WERI-Rb-1 (cell line): ENCODE data around the gene SYT9.

Source experiments
- DNase-seq: peaks from one replicate; pipeline ENCODE4 v3.0.0-alpha.2; 2020
- H3K27ac ChIP-seq: fragments of 250-450 bp; sonication (Bioruptor Pico); 2 replicates; pipeline ENCODE4 v1.5.1; 2020; ENCODE audit warnings: mild to moderate bottlenecking, moderate library complexity
- H3K27me3 ChIP-seq: fragments of 250-450 bp; sonication (Bioruptor Pico); 2 replicates; pipeline ENCODE4 v1.5.1; 2021; ENCODE audit warnings: mild to moderate bottlenecking, low read depth, moderate library complexity; ENCODE audit not compliant: insufficient read depth, severe bottlenecking
- H3K36me3 ChIP-seq: fragments of 250-450 bp; sonication (Bioruptor Pico); 2 replicates; pipeline ENCODE4 v1.5.1; 2020; ENCODE audit warnings: mild to moderate bottlenecking, moderate library complexity
- H3K4me3 ChIP-seq: 2 replicates; pipeline ENCODE4 v1.5.1; 2011; ENCODE audit warnings: low read depth, mild to moderate bottlenecking, control low read depth, low read length
- H3K9me3 ChIP-seq: fragments of 250-450 bp; sonication (Bioruptor Pico); 2 replicates; pipeline ENCODE4 v1.5.1; 2021; ENCODE audit warnings: mild to moderate bottlenecking, moderate library complexity; ENCODE audit not compliant: severe bottlenecking
- TF ChIP-seq, protein P1 (sequence below): IDR thresholded peaks from 2 replicates; pipeline ENCODE4 v1.5.1; 2011; ENCODE audit warnings: low read depth, mild to moderate bottlenecking, control low read depth, inconsistent platforms, low read length

SYT9 gene

DNA sequence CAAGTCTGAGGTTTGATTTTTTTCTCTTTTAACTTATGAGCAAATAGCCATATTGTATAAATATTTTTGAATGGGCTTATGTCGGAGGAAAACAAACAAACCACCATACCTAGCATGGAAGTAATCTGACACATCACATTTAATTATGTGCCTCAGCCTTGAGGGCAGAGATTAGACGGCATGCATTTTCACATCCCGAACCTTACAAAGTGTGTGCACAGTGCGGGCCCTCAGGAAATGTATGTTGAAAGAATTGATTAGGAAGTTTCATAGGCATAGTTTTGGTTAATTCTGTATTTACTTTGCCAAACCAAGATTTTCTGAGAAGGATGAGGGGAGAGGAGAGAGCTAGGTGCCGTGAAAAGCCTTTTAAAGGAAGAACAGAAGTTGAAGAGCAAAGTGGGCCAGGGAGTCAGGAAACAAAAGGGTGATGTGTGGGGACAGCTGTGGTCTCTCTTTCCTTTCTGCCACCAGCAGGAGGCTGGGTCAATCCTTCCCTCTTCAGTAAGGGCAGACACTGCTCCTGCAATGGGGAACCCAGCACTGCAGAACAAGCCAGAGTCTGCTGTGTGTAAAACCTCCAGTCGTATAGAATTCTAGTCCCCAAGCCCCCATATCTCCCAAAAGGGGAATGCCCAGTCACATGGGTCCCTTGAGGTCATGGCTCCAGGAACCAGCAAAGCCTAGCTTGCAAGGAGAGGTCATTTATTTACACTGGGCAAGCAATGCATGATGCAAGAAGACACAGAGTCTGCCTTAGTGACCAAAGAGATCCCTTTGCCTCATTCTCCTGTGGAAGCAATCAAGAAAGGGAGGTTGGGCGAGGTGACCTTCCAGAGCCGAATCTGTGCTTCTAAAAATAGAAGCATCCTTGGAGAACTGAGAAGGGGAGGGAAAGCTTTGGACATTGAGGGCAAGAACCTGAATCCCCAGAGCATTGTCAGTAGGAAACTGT is 162.5 kb downstream of the SYT9 start:
- H3K4me3 ChIP-seq, result no peak overlapping the region
- no peaks in the 10 kb centered on the region for H3K9me3 ChIP-seq
- H3K27ac ChIP-seq, result no peak overlapping the region
- H3K36me3 ChIP-seq, result no peaks in the 10 kb centered on the region
- TF ChIP-seq, protein P1, sequence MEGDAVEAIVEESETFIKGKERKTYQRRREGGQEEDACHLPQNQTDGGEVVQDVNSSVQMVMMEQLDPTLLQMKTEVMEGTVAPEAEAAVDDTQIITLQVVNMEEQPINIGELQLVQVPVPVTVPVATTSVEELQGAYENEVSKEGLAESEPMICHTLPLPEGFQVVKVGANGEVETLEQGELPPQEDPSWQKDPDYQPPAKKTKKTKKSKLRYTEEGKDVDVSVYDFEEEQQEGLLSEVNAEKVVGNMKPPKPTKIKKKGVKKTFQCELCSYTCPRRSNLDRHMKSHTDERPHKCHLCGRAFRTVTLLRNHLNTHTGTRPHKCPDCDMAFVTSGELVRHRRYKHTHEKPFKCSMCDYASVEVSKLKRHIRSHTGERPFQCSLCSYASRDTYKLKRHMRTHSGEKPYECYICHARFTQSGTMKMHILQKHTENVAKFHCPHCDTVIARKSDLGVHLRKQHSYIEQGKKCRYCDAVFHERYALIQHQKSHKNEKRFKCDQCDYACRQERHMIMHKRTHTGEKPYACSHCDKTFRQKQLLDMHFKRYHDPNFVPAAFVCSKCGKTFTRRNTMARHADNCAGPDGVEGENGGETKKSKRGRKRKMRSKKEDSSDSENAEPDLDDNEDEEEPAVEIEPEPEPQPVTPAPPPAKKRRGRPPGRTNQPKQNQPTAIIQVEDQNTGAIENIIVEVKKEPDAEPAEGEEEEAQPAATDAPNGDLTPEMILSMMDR, result no peak
- peaks cover 53% of the 10 kb centered on the region for H3K27me3 ChIP-seq
- DNase-seq, result no peak

DNA sequence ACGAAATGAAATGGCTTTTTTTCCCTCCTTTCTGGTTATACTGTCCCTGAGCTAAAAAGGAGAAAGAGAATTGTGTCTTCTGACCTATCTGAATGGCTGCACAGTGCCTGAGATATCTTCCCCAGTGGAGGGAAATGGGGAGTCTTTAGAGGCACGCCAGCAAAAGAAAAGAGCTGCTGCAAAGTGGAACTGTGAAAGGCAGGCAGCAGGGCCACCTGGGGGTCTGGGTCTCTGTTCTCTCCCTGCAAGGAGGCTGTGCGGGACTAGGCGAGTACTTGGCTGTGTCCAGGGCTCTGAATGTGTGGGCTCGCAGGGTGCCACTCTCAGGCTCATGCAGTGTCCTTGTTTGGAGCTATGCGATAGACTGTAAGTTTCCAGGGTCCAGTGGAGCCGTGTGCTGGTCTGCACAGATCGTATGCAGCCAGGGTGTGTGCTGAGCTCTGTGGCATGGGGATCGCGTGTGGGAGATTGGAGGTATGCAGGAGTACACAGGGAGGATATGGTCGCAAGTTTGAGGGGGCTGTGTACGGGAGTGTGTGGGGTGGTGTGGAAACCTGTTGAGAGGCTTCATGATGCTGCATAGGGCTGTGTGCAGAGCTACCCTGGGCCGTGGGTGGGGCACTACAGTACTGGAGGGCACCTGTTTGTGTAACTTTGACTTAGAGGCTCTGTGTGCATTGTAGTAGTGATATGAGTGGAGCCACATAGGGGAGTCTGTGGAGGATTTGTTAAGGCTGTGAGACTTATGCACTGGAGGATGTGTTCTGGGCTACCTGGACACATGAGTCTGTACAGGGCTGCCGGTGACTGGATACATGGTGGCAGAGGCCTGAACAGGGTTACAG is 163.5 kb downstream of the SYT9 start:
- TF ChIP-seq, protein P1, result no peak
- Histone ChIP-seq H3K9me3 (no peaks in the 10 kb centered on the region), H3K27me3 (peaks cover 51% of the 10 kb centered on the region), H3K4me3 (no peak overlapping the region), H3K27ac (no peak overlapping the region), H3K36me3 (no peaks in the 10 kb centered on the region)
- DNase-seq, result no peak

DNA sequence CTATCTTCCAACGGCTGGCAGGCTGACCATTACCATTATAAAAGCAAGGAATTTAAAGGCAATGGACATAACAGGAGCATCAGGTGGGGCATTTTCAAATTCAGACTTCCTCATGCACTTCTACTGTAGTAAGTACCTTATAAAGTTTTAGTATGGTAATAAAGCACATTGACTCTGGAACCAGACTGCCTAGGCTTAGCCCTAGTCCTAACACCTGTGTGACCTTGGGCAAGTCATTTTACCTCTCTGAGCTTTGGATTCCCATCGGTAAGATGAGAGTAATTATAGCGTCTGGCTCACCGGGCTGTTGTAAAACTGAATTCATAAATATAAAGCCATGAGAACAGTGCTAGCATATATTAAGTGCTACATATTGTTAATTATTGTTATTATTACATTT is 164.4 kb downstream of the SYT9 start:
- Histone ChIP-seq H3K27me3 (peaks cover 52% of the 10 kb centered on the region), H3K27ac (no peak overlapping the region), H3K4me3 (no peak overlapping the region), H3K9me3 (no peaks in the 10 kb centered on the region), H3K36me3 (no peaks in the 10 kb centered on the region)
- no peak for DNase-seq
- TF ChIP-seq, protein P1, result no peak

- DNase-seq, result no peak
These were observed 165.6 kb downstream of the SYT9 start for GRCh38 chr11:7417328-7417727.

GRCh38 chr11:7418061-7418460 is 166.4 kb downstream of the SYT9 start:
- no peaks in the 10 kb centered on the region for H3K9me3 ChIP-seq
- TF ChIP-seq, protein P1, result no peak
- peaks cover 60% of the 10 kb centered on the region for H3K27me3 ChIP-seq
- H3K4me3 ChIP-seq, result no peak overlapping the region
- no peaks in the 10 kb centered on the region for H3K36me3 ChIP-seq
- DNase-seq, result no peak
- H3K27ac ChIP-seq, result no peak overlapping the region

More at GRCh38 chr11:7417328-7417727, 165.6 kb downstream of the SYT9 start:
- H3K36me3 ChIP-seq, result no peaks in the 10 kb centered on the region
- TF ChIP-seq, protein P1, result no peak
- H3K27me3 ChIP-seq, result peaks cover 58% of the 10 kb centered on the region
- no peak overlapping the region for H3K4me3 ChIP-seq
- H3K9me3 ChIP-seq, result no peaks in the 10 kb centered on the region
- no peak overlapping the region for H3K27ac ChIP-seq
